ENCODE data around the gene DPPA5.
A peak's percentile ranks its signal among the peaks of the same experiment; 100 is the strongest.
"Not testable (repeated sequence)": the region's sequence is repeated elsewhere in the genome, so short reads cannot be mapped to it uniquely, and the experiment has no call there.

Gene DPPA5

GRCh38 chr6:73353636-73354593 lies at the start of gene DPPA5:
Gene DPPA5 (minus strand): TSS chr6:73354276. CDS start chr6:73354225, 51 bp downstream.
- no peak for DNase-seq (ENCODE audit: low read depth in 2 of 2)

- no peak for DNase-seq (ENCODE audit: low read depth in 2 of 2)
Measured at GRCh38 chr6:73400656-73401055, 46.6 kb upstream of the DPPA5 start.

- DNase-seq (ENCODE audit: low read depth in 2 of 2), result no peak
Measured at GRCh38 chr6:73395875-73396274, 41.8 kb upstream of the DPPA5 start.

- peak in 1 of 2 experiments; percentile 0 for DNase-seq (ENCODE audit: low read depth in 2 of 2)
Measured at GRCh38 chr6:73394577-73395354, 40.7 kb upstream of the DPPA5 start, which contains the start of gene DDX43. Gene DDX43 (plus strand): TSS chr6:73394828. CDS start chr6:73394906, 78 bp downstream.

GRCh38 chr6:73393278-73393677 lies 39.2 kb upstream of the DPPA5 start:
- no peak for DNase-seq (ENCODE audit: low read depth in 2 of 2)

GRCh38 chr6:73392188-73392587 lies 38.1 kb upstream of the DPPA5 start:
- DNase-seq (ENCODE audit: low read depth in 2 of 2), result not testable (repeated sequence)

- no peak for DNase-seq (ENCODE audit: low read depth in 2 of 2)
Measured at GRCh38 chr6:73391675-73392074, 37.6 kb upstream of the DPPA5 start.

GRCh38 chr6:73389854-73390253 lies 35.8 kb upstream of the DPPA5 start:
- DNase-seq (ENCODE audit: low read depth in 2 of 2), result no peak

- DNase-seq (ENCODE audit: low read depth in 2 of 2), result peak; percentile 12 to 15
Measured at GRCh38 chr6:73388800-73389512, 34.9 kb upstream of the DPPA5 start.

- no peak for DNase-seq (ENCODE audit: low read depth in 2 of 2)
Measured at GRCh38 chr6:73388433-73388799, 34.3 kb upstream of the DPPA5 start.

GRCh38 chr6:73382462-73383113 lies 28.5 kb upstream of the DPPA5 start:
- no peak for DNase-seq (ENCODE audit: low read depth in 2 of 2)

- not testable (repeated sequence) for DNase-seq (ENCODE audit: low read depth in 2 of 2)
Measured at GRCh38 chr6:73381531-73381930, 27.5 kb upstream of the DPPA5 start.

- no peak for DNase-seq (ENCODE audit: low read depth in 2 of 2)
Measured at GRCh38 chr6:73377225-73377624, 23.1 kb upstream of the DPPA5 start.

- no peak for DNase-seq (ENCODE audit: low read depth in 2 of 2)
Measured at GRCh38 chr6:73375216-73375615, 21.1 kb upstream of the DPPA5 start.

- no peak for DNase-seq (ENCODE audit: low read depth in 2 of 2)
Measured at GRCh38 chr6:73372516-73372915, 18.4 kb upstream of the DPPA5 start.

GRCh38 chr6:73371984-73372383 lies 17.9 kb upstream of the DPPA5 start:
- DNase-seq (ENCODE audit: low read depth in 2 of 2), result no peak

- no peak for DNase-seq (ENCODE audit: low read depth in 2 of 2)
Measured at GRCh38 chr6:73369563-73369962, 15.5 kb upstream of the DPPA5 start, which contains the start of gene OOEP. Gene OOEP (minus strand): TSS chr6:73369897. CDS start chr6:73369792, 105 bp downstream.

- DNase-seq (ENCODE audit: low read depth in 2 of 2), result no peak
Measured at GRCh38 chr6:73369157-73369556, 15.1 kb upstream of the DPPA5 start.

GRCh38 chr6:73368675-73369074 lies 14.6 kb upstream of the DPPA5 start:
- no peak for DNase-seq (ENCODE audit: low read depth in 2 of 2)

GRCh38 chr6:73367761-73368355 lies 13.8 kb upstream of the DPPA5 start:
- DNase-seq (ENCODE audit: low read depth in 2 of 2), result no peak

- no peak for DNase-seq (ENCODE audit: low read depth in 2 of 2)
Measured at GRCh38 chr6:73364549-73364948, 10.5 kb upstream of the DPPA5 start.

Data from fibroblast of skin of left biceps (primary cell).